Measurements from ENCODE around the gene FEZ2.

The FEZ2 gene

GRCh38 chr2:36526226-36526625, 71.7 kb downstream of the FEZ2 start:
- no peak for DNase-seq

GRCh38 chr2:36525245-36525644, 72.7 kb downstream of the FEZ2 start:
- no peak for DNase-seq

DNA sequence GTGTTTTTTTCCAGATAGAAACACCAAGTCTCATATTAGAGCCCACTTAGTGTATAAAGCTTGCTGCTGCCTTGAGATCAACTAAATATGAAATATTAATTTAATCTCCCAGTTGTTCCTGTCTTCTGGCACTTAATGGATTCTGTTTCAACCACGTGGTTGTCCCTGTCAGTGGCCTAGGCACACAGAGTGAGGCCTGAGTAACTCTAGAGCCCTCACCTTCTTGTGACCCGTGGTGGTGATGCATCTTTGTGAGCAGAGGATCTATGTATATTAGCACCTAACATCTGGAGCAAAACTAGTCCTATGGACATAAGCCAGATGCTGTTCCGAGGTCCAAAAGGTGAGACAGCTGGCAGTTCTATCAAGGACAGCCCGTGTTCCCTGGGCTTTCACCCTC, 74.8 kb downstream of the FEZ2 start:
- DNase-seq = no peak

DNA sequence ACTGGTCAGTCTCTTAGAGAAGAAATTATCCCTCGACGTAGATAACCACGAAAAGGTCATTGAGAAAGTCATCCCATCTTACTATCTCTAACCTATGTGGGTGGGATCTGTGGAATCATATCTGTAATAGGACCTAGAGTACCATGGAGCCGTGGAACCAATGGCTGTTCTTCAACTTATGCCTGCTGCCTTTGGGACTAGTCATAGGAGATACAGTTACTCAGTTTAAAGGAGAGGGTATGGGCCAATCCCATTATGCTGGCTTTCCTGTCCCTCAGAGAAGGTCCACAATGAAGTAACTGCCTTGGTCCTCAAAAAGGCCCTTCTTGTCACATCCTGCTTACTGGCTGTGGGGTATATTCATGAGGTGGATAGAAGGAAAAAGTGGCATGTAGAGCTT, 77.5 kb downstream of the FEZ2 start:
- DNase-seq = no peak

GRCh38 chr2:36516136-36516870, 81.7 kb downstream of the FEZ2 start:
- DNase-seq = no peak

GRCh38 chr2:36515538-36515937, 82.4 kb downstream of the FEZ2 start:
- DNase-seq = no peak

- DNase-seq = no peak
These were observed 84.3 kb downstream of the FEZ2 start for GRCh38 chr2:36513661-36514060.

DNA sequence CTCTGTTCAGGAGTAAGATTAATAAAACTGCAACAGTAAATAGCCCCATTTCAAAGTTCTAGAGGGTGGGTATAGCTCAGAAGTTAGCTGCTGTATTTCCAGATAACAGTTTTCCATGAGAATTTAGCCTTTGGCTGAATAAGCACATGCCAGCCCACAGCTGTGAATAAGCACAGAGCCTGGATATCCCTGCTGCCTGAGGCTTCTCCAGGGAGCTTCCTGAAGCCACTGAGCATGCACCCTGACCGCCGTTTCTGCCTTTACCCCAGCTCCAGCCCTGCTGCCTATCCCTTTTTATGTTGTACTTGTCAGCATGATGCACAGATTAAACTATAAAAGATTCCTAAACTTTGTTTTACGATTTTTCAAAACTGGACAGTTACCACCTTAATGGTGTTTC, 85.3 kb downstream of the FEZ2 start:
- DNase-seq = no peak

DNA sequence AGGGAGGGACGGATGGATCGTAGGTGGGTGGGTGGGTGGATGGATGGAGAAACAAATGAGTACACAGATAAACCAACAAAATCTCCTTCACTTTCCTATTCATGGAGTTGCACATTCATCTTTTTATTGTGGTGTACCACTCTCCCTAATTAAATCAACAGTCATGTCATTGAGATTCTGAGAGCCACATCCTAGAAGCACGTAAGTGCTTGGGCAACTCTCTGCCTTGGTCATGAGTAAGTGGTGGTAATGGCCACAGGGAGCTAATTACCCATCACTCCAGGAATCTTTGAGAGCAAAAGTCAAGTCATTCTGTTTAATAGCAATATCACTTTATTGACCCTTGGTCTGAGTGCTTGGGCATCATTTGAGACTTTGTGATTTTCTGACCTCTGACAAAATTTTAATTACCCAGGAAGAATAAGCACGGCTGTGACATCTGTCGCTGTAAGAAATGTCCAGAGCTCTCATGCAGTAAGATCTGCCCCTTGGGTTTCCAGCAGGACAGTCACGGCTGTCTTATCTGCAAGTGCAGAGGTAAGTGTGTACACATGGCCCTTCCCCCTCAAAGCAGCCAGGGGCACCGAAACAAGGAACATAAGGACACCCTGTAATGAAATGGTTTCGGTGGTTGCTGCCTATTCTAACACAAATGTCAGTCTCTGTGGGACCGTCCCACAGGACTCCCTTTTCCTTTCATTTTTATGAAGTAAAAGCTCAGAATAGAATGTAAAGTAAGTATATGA, 85.9 kb downstream of the FEZ2 start:
- no peak for DNase-seq

GRCh38 chr2:36509075-36509474, 88.9 kb downstream of the FEZ2 start:
- DNase-seq = no peak

DNA sequence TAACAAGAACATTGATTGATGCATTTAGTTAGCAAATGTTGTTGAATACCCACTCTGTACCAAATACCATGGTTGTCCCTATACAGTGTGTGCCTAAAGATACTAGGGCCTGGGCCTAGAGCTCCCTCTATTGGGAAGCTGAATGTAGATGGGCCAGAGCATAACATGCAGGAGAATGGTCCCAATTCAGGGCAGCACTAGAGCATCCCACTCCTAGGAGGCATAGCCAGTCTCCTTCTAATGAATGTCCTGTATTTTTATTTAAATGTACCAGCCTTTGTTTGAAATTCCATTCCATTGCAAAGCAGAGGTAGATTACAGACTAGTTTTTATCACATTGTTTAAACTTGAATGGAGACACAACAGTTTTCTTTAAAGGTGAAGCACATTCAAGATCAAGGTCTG, 90.6 kb downstream of the FEZ2 start:
- peak; percentile 72 for DNase-seq

Data from DMS53 (cell line).